ENCODE results near the gene RANBP3.
"Not testable (repeated sequence)": the region's sequence is repeated elsewhere in the genome, so short reads cannot be mapped to it uniquely, and the experiment has no call there.

RANBP3 gene

DNA sequence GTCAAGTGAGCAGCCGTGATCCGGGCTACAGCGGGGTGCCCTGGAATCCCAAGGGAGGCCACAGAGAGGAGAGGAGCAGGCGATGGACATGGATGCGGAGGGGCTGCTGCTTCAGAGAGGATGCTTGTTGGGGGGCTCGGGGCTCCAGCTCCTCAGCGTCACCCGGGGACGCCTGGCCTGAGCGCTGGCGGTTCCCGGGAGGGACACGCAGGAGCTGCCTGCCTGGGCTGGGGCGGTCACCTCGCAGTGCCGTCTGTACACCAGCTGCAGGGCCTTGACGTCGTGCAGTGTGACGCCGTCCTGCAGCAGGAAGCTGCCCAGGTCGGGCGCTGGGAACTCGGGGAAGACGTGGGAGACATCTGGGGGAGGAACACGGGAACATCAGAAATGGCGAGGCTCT is 29.9 kb upstream of the RANBP3 start:
- in situ Hi-C loops (cut with MboI; ENCODE audit: low pct_unique_long_range_greater_than_20kb, low sequenced_read_pairs, unreplicated experiment): loop anchor here (25.0 kb wide), 1 partner anchor 196 kb away; the partner anchor contains the start of gene NRTN
- no peak for DNase-seq (ENCODE audit: low spot score)
- TF ChIP-seq, protein P1, sequence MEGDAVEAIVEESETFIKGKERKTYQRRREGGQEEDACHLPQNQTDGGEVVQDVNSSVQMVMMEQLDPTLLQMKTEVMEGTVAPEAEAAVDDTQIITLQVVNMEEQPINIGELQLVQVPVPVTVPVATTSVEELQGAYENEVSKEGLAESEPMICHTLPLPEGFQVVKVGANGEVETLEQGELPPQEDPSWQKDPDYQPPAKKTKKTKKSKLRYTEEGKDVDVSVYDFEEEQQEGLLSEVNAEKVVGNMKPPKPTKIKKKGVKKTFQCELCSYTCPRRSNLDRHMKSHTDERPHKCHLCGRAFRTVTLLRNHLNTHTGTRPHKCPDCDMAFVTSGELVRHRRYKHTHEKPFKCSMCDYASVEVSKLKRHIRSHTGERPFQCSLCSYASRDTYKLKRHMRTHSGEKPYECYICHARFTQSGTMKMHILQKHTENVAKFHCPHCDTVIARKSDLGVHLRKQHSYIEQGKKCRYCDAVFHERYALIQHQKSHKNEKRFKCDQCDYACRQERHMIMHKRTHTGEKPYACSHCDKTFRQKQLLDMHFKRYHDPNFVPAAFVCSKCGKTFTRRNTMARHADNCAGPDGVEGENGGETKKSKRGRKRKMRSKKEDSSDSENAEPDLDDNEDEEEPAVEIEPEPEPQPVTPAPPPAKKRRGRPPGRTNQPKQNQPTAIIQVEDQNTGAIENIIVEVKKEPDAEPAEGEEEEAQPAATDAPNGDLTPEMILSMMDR (IDR thresholded peaks at IDR 0.05; ENCODE audit: extremely low read depth, insufficient read depth, missing control alignments): no peak

DNA sequence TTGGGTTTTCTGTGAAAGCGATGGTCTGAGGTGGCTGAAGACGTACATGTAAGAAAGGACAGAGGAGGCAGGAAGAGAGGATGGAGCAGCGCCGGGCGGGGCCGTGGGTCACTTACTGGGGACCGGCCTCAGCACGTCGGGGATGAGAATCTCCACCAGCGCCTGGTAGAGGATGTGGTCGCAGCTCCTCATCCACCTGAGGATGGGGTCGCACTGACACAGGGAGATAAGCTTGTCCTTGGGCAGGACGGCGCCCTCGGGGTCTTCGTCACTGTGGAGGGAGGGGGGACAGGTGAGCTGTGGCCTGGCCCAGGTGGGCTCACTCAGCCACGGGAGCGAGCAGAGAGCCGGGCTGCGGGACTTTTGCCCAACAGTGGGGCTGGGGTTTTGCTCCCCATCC is 29.0 kb upstream of the RANBP3 start:
- no peak for DNase-seq (ENCODE audit: low spot score)
- TF ChIP-seq, protein P1 (IDR thresholded peaks at IDR 0.05; ENCODE audit: extremely low read depth, insufficient read depth, missing control alignments): no peak
- in situ Hi-C loops (cut with MboI; ENCODE audit: low pct_unique_long_range_greater_than_20kb, low sequenced_read_pairs, unreplicated experiment): loop anchor here (25.0 kb wide), 1 partner anchor 195 kb away; the partner anchor contains the start of gene NRTN

DNA sequence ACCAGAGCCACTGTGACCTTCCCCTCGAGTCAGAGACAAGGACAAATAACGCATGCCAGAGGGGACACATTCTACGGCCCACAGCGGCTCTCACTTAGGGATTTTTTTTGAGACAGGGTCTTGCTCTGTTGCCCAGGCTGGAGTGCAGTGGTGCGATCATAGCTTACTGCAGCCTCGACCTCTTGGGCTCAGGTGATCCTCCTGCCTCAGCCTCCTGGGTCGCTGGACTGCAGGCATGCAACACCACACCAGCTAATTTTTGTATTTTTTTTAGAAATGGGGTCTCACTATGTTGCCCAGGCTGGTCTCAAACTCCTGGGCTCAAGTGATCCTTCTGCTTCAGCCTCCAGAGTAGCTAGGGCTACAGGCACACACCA is 28.1 kb upstream of the RANBP3 start:
- DNase-seq (ENCODE audit: low spot score): not testable (repeated sequence)
- in situ Hi-C loops (cut with MboI; ENCODE audit: low pct_unique_long_range_greater_than_20kb, low sequenced_read_pairs, unreplicated experiment): loop anchor here (25.0 kb wide), 1 partner anchor 194 kb away; the partner anchor contains the start of gene NRTN

DNA sequence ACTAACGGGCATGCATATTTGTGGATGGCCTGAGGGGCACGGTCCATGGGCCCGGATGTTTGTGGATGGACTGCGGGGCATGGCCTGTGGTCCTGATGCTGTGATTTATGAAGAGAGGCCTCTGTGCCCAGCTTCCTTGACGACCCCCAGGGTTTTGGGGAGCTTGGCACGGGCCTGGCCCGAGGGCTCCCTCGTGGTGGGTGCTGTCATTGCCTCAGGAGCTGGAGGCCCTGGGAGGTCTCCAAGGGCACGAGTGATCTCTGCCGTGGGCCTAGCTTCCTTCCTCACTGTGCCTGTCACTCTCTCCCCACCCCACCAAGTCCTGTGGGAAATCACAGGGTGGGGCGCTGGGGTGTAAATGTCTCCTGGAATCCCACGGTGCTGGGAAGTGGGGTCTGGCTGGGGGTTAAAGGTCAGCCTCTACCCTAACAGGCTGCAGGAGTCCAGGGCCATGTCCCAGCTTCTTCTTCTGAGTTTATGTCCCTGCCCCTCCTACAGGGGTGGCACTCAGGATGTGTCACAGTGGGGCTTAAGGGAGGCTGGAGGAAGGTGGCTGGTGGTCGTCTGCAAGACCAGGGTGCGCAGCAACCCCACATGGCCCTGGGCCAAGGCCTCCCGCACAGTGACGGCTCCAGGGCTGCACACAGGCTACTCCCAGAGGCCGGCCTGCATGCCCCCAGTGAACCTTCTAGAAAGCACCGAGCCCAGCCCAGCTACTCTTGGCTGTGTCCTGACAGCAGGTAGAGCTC is 27.6 kb upstream of the RANBP3 start:
- TF ChIP-seq, protein P1 (IDR thresholded peaks at IDR 0.05; ENCODE audit: extremely low read depth, insufficient read depth, missing control alignments): no peak
- DNase-seq (ENCODE audit: low spot score): no peak
- in situ Hi-C loops (cut with MboI; ENCODE audit: low pct_unique_long_range_greater_than_20kb, low sequenced_read_pairs, unreplicated experiment): loop anchor here (25.0 kb wide), 1 partner anchor 193 kb away; the partner anchor contains the start of gene NRTN

DNA sequence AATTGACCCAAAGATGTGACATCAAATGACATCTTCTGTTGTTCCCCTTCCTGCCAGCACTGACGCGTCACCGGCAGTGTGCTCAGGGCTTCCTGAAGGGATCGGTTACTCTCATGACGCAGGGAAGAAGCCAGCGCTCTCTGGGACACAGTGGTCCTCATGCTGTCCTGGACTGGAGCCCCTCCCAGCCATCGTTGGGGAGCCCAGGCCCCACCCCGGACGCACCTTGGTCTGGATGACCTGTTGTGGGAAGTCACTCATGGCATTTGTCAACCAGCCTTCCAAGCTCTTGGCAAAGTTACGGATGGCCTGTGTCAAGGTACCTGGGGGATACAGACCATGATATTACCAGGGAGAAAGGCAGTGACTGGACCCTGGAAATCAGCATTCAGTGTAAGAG is 26.0 kb upstream of the RANBP3 start:
- TF ChIP-seq, protein P1 (IDR thresholded peaks at IDR 0.05; ENCODE audit: extremely low read depth, insufficient read depth, missing control alignments): no peak
- in situ Hi-C loops (cut with MboI; ENCODE audit: low pct_unique_long_range_greater_than_20kb, low sequenced_read_pairs, unreplicated experiment): loop anchor here (25.0 kb wide), 1 partner anchor 192 kb away; the partner anchor contains the start of gene NRTN
- DNase-seq (ENCODE audit: low spot score): no peak

DNA sequence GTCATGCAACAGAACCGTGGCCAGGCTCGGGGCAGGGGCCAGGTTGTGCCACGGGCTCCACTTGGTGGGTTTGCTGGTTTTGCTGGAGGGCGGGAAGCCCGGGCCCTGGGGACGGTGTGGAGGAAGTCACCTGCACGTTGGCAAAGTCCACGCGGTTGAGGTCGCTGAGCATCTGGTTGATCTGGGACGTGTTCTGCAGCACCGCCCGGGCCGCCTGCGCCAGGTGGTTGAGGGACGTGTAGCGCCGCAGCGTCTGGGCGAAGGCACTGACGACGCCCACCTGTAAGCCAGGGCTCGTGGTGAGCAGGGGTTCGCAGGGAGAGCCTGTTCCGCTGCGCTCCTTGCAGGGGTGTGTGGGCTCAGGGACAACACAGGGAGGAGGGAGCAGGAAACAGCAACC is 24.7 kb upstream of the RANBP3 start:
- in situ Hi-C loops (cut with MboI; ENCODE audit: low pct_unique_long_range_greater_than_20kb, low sequenced_read_pairs, unreplicated experiment): loop anchor here (25.0 kb wide), 1 partner anchor 190 kb away; the partner anchor contains the start of gene NRTN
- no peak for DNase-seq (ENCODE audit: low spot score)

More for the DNA sequence above, 24.7 kb upstream of the RANBP3 start:
- TF ChIP-seq, protein P1 (IDR thresholded peaks at IDR 0.05; ENCODE audit: extremely low read depth, insufficient read depth, missing control alignments): no peak

All from GM13977 (cell line).